Stimulated activated CD8-positive, alpha-beta memory T cell treated with anti-CD3 and anti-CD28 coated beads, Interleukin-2, amount 100 ng/mL, for 48 hours (primary cell): ENCODE measurements around the gene ARL8B.

ENCODE experiments used
- DNase-seq, 2 donors: peaks; one replicate each; pipeline ENCODE4 v3.0.0-alpha.2; 2020; ENCODE audit warnings: low read depth in 2 of 2

The ARL8B gene

GRCh38 chr3:5212628-5213573 lies 90.8 kb downstream of the ARL8B start:
- DNase-seq, result no peak

- no peak for DNase-seq
Measured at GRCh38 chr3:5213574-5213966, 91.5 kb downstream of the ARL8B start.

GRCh38 chr3:5214352-5214751 lies 92.3 kb downstream of the ARL8B start:
- no peak for DNase-seq

- no peak for DNase-seq
Measured at GRCh38 chr3:5217824-5218595, 95.9 kb downstream of the ARL8B start.

- no peak for DNase-seq
Measured at GRCh38 chr3:5218815-5219214, 96.7 kb downstream of the ARL8B start.

GRCh38 chr3:5219216-5219615 lies 97.1 kb downstream of the ARL8B start:
- no peak for DNase-seq

- DNase-seq, result no peak
Measured at GRCh38 chr3:5220193-5220592, 98.1 kb downstream of the ARL8B start.

GRCh38 chr3:5220667-5221431 lies 98.8 kb downstream of the ARL8B start:
- DNase-seq, result no peak

- no peak for DNase-seq
Measured at GRCh38 chr3:5221701-5222100, 99.6 kb downstream of the ARL8B start.

GRCh38 chr3:5222283-5223005 lies 100.4 kb downstream of the ARL8B start:
- DNase-seq, result no peak

GRCh38 chr3:5226783-5227182 lies 104.7 kb downstream of the ARL8B start:
- no peak for DNase-seq

GRCh38 chr3:5227812-5228211 lies 105.7 kb downstream of the ARL8B start:
- DNase-seq, result no peak

GRCh38 chr3:5229414-5229813 lies 107.3 kb downstream of the ARL8B start:
- DNase-seq, result no peak
